ENCODE results near the gene CENPO.
"Not testable (repeated sequence)": the region's sequence is repeated elsewhere in the genome, so short reads cannot be mapped to it uniquely, and the experiment has no call there.

Gene CENPO

DNA sequence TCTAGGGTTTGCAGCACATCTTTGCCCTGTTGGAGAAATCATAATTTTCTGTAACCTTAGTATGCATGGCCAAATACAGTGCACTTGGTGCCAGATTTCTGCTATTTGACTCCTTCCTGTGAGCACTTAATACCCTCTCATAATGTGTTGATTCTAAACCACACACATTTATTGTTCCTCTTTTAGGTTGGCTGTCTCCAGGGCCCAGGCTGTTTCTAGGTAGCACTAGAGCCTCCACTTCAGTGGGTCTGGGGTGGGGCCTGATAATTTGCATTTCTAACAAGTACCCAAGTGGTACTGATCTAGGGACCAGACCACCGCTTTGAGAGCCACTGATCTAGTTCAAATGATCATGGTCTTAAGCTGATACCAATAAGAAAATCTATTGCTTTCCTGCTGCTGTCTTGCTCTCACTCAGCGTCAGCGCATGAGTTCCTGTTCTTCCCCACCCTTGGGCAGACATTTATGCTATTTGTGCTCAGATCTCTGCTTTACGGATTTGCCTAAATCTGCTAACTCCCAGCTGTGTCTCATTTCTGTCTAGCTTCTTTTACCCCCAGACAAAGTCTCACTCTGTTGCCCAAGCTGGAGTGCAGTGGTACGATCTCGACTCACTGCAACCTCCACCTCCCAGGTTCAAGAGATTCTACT lies 7.4 kb upstream of the CENPO start:
- no peak for DNase-seq

DNA sequence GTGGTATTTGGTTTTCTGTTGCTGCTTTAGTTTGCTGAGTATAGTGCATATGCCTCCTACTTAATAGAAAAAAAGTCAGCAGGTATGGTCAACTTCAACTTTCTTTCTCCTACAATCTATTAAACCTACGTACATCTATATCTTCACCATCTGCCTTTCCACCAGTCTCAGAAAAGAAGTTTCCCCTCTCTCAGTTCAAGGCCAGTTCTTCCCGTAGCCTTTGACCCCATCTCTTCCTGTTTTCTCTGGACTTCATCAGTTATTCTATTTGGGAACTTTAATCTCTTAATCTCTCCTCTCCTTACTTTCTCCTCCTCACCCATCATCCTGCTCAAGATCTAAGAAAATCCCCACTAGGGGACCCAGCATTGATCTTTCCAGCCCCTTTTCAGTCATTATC lies 5.7 kb upstream of the CENPO start:
- DNase-seq = no peak

DNA sequence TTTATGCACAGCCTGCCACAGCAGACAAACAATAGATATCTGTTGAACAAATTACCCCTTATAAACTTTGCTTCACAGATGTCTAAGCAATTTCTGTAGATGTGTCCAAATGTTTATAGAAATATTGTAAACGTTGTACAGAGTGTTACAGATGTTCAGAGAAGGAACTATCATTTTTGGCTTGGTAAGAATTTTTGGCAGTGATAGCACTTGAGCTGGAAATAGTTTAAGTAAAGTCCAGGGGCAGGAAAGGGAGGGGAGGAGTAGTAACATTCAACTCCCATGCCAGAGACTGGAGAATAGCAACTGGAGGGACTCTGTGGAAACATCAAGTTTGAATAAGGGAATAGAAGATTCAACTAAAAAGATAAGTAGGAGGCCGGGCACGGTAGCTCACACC lies 4.4 kb upstream of the CENPO start:
- DNase-seq = no peak

DNA sequence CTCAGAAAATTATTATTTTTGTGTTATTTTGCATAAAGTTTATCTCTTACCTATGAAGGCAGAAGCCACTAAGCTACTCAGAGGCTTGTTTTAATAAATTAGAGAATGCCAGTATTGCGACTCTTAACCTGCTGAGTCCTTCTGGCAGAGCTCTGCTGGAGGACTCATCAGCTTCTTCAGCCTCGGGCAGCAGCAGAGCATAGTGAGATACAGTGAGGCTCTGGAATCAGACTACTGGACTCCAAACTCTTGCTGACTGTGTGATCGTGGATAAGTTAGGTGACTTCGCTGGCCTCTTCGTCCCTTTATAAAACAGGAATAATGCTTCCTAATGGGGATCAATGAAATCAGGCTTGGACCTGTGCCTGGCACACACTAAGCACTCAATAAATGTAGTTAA lies 1.8 kb upstream of the CENPO start:
- DNase-seq = no peak

DNA sequence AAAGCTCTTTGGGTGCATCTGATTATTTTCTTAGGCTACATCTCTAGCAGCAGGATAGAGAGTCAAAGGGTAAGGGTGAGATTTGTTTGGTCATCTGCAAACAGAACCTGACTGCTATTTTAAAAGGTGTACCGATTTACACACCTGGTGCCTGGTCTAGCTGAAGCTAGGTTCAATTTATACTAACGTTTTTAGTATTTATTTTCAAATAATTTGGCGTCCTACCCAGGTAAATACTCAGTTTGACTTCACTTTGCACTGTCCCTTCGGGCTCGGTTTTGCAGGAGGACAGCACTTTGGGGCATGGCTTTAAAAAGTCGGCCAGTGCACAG lies 717 bp upstream of the CENPO start:
- no peak for DNase-seq

DNA sequence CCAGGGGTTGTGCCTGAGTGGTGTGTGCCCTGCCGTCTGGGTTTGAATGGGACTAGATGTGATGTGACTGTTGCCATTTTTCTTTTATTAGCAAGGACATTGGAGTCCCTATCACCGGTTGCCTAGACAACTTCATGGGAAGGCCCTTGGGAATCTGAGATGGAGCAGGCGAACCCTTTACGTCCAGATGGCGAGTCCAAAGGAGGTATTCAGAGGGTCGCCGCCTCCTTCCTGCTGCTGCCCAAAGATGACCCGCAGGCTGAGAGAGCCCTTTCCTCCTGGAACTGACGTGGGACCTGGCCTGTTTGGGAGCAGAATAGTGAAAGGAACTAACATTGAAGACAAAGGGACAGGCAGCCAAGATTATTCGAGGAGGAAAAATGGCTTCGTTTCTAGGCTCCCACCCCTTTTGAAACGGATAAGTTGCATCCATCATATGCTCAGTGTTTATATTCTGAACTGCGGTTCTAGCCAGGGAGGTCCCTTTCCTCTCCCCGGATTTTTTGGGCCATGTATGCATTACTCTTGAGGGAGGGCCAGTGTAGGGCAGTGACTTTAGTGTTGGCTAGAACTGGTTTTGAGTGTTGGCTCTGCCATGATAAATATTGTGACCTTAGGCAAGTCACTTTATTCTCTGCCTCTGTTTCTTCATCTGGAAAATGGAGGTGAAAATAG lies 673 bp downstream of the CENPO start:
- no peak for DNase-seq

DNA sequence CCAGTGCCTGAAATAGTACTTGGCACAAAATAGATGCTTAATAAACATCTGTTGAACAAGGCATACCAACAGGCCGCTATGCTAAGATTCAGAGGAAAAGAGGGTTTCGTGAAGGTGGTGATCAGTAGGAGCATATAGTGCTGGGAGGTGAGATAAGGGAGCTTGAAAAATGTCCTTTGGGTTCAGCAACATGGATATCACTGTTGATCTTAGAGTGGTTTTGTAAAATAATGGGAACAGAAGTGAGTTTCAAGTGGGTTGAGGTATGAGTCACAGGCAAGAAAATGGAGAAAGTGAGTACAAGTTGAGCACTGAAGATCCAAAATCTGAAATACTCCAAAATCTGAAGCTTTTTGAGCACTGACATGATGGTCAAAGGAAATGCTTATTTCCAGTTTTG lies 4.4 kb downstream of the CENPO start:
- no peak for DNase-seq

DNA sequence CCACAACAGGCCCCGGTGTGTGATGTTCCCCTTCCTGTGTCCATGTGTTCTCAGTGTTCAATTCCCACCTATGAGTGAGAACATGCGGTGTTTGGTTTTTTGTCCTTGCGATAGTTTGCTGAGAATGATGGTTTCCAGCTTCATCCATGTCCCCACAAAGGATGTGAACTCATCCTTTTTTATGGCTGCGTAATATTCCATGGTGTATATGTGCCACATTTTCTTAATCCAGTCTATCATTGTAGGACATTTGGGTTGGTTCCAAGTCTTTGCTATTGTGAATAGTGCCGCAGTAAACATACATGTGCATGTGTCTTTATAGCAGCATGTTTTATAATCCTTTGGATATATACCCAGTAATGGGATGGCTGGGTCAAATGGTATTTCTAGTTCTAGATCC lies 7.3 kb downstream of the CENPO start:
- DNase-seq = not testable (repeated sequence)

DNA sequence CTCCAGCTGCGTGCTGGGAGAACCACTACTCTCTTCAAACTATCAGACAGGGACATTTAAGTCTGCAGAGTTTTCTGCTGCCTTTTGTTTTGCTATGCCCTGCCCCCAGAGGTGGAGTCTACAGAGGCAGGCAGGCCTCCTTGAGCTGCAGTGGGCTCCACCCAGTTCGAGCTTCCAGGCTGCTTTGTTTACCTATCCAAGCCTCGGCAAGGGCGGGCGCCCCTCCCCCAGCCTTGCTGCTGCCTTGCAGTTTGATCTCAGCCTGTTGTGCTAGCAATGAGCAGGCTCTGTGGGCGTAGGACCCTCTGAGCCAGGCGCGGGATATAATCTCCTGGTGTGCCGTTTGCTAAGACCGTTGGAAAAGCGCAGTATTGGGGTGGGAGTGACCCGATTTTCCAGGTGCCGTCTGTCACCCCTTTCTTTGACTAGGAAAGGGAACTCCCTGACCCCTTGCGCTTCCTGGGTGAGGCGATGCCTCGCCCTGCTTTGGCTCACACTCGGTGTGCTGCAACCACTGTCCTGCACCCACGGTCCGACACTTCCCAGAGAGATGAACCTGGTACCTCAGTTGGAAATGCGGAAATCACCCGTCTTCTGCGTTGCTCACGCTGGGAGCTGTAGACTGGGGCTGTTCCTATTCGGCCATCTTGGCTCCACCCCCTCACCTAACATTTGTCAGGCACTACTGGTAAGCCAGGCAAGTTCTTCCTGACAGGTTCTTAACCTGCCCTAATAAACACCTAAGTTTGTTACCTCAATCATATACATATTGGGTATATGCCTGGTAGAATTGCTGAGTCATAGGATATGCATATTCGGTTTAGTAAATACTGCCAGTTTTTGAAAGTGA lies 12.8 kb downstream of the CENPO start:
- not testable (repeated sequence) for DNase-seq

DNA sequence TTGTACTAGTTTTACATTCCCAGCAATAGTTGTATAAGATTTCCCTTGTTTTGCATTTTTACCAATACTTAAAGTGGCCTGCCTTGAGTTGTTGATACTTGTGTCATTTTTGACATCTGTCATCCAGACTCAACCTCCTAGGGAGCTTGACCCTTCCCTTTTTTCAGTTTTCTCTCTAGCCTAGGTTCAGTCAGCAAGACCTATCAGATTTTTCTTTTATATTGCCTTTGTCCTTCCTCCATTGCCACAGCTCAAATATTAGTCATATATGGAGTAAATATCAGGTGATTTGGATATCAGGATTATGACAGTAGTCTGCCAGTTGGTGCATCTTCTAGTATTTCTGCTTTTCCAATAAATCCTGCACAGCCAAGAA lies 13.4 kb downstream of the CENPO start:
- DNase-seq = no peak

DNA sequence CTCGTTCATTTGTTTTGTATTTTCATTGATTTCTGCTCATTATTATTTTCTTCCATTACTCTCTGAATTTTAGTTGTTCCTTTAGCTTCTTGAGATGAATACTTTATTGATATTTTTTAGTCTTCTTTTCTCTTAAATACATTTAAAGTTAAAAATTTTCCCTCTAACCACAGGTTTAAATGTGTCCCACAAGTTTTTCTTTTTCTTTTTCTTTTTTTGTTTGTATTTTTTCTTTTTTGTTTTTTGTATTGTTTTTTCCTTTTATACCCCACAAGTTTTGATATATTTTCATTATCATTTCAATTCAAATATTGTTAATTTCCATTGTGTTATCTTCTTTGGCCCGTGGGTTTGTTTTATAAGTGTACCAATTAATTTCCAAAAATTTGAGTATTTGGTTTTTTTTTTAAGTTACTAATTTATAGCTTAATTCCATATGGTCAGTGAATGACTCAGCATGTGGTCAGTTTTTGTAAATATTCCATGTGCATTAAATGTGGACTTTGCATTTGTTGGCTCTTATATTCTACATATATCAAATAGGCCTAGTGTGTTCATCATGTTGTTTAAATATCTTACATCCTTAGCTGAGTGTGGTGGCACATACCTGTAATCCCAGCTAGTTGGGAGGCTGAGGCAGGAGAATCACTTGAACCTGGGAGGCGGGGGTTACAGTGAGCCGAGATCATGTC lies 16.2 kb downstream of the CENPO start:
- DNase-seq = no peak

DNA sequence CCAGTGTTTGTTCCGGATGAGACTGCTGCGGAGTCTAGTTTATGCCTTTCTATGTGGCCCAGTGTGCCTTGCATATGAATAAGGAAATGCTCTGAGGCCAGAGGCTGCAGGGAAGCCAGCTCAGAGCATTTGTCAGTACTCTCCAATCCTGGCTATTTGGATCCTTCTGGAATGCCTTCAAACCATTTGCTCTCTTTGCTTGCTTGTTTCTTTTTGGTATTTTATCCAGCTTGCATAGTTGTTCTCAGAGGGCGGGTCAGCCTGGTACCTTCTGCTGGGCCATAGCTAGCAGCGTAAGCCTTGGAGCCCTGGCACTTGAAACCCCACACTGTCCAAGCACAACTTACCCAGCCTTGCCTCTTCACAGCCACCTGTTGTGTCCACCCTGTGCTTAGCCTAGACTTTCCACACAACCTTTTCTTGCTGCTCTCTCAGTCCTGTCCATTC lies 20.5 kb downstream of the CENPO start:
- DNase-seq = no peak

DNA sequence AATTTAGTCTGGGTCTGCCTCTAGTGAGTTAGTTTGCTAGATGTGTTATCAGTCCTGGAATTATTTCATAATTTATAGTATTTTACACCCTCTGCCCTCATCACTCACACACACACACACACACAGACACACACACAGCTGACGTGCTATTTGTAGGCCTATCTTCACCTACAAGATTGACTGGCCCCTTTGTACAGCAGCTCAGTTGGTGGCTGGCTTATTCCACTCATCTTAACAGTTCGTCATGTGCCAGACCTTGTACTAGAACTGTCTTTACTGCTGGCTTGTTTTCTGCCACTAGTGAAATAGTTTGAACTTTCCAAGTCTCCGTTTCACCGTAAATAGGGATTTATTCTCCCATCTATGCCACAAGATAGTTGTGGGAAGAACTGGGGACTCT lies 21.3 kb downstream of the CENPO start:
- no peak for DNase-seq

DNA sequence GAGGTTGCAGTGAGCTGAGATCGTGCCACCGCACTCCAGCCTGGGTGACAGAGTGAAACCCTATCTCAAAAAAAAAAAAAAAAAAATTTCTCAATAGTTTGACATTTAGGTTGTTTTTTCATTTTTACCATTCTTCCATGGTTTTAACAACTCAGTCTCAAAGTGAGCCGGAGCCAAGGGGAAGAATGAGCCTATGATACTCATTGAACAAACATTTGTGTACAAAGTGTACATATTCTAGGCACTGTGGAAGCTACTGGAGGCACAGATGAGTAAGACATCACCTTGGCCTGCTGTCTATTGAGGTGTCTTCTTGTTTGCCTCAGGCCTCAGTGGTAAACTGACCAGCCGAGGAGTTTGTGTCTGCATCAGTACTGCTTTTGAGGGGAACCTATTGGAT lies 21.9 kb downstream of the CENPO start:
- DNase-seq = no peak

DNA sequence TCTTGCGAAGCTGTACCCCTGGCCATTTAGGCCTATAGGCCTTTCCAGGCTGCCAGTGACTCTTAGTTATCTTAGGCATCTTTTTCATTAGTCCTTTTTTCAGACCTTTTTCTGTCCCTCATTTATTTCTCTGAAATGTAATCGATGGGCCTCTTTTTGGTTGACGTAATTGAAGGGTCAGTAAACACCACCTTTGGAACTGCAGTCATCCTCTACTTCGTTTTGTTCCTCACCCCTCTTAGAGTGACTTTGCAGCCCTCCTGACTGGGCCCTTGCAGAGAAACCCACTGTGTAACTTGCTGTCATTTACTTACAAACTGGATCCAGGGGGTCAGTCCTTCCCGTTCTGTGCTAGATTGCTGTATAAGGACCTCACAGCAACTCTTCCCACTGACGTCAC lies 23.2 kb downstream of the CENPO start:
- DNase-seq = no peak

DNA sequence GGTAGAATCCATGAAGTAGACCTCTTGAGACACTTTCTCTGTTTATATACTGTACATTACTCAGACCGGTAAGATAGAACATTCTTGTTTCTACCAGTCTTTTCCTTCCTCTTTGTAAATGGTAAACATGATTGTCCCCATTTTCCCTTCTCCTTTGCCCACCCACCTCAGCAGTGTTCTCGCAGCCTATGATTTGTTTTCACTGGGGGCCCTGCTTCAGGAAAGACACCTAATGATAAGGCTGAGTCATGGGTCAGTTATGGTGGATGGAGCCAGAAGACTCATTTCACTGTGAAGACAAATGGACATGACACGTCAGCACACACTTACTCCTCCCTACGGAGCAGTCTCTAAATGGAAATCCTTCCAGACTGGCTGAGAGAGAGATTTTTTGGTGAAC lies 23.7 kb downstream of the CENPO start:
- no peak for DNase-seq

DNA sequence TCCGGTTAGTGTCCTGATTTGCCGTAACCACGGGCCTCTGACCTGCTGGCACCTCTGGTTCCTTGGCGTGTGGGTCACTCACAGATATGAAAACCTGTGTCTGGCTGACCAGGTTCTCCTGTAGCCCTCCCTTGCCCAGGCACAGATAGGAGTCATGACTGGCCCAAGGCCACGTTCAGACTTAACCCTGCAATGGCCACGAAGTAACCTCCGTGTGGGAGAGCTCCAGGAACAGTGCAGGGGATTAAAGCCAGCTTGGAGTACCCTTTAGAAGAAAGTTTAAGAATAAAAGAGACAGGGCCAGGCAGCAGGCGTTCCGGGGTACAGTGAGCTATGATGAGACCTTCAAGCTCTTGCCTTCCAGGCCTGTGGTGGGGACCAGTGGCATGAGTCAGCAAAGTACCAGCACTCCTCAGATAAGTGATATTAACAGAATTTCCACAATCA lies 25.5 kb downstream of the CENPO start:
- DNase-seq = no peak

DNA sequence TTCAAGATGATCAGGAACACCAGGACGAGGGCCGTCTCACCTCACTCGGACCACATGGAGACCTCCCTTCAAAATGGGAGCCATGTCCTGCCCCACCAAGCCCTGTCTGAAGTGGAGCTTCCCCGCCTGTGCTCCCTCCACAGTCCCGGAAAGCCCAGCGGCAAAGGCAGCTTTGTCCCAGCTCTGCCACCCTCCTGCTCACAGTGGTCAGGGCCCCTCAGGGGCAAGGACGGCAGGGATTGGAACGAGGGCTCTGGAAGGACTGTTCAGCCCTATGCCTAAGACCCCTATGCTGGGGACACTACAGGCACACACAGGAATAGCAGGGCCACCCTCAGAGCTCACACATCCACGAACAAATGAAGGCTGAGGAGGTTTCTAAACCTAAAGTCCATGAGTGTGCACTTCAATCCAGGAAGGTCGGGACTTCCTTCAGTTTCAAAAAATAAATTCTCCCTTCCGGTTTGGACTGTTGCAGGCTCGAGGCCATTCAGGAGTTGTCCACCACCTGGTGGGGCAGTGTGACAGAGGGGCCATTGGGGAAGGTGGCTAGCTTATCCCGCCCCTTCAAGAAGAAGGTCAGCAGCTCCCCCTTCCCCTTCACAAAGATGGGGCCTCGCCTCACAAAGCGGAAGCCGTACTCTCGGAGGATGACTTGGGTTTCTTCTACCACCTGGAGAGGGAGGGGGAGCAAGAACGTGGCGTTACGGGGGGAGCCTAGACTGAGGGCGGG lies 26.4 kb downstream of the CENPO start:
- no peak for DNase-seq

DNA sequence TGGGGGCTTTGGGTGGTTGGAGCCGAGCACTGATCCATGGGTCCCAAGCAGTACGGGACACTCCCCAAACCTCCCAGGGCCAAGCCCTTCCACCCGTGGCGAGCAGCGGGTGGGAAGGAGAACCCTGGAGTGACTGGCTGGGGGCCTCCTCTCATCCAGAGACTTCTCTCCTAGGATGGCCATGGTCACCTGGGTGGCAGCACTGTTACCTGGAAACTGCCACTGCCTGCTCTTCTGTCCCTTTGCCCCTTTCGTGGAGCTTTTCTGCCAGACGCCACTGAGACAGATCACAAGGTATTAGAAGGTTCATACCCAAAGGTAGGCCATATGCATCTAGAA lies 26.9 kb downstream of the CENPO start:
- DNase-seq = no peak

DNA sequence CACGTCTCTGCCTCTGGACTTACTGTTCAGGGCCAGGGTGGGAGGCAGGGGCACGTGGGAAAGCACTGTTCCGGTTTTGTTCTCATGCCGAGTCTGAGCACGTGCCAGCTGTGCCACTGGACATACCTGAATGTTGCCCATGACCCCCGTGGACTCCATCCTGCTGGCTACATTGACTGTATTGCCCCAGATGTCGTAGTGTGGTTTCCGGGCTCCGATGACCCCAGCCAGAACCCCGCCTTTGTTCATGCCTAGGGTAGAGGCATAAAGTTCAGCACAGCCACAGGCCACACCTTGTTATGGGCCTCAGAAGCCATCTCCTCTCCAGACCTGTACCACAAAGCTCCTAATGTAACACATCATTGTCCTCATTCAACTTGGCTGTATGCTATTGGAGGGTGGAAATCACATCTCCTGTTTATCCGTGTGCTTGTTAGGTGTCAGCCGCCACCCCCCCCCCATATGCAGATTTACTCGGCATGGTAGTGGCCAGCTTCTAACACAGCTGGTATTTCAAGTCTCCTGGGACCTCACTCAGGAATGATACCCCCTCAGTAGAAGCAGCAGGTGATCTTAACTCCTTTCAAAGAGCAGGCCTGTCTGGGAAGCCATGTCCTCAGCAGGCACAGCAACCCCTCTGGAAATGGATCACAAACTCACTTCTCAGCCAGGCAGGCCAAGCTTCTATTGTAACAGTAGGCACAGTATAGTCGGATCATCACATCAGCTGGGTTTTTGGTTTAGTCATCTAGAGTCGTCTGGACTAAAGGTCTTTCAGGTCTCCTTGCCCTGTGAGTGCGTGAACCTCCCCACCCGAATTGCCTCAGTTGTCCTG lies 27.6 kb downstream of the CENPO start:
- DNase-seq = no peak

DNA sequence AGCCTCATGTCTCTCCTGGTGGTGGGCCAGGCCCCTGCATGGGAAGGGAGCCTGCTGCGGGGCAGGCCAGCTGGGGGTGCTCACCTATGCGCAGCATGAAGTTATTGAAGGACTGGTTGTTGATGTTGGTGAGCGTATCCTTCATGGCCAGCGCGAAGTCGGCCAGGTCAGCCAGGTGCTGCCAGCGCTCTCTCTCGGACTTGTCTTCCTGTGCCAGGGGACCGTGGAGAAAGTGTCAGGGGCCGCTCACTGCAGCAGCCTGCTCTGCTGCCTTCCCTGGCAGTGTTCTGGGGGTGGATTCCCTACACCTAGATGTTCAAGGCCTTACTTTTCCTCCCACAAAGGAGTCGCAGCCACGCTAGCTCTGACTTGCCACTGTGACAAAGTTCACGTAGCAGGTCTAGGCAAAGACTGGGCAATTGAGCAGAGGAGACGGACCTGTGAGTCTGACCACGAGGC lies 28.2 kb downstream of the CENPO start:
- no peak for DNase-seq
